ENCODE data around the gene CTR9.

CTR9 gene

DNA sequence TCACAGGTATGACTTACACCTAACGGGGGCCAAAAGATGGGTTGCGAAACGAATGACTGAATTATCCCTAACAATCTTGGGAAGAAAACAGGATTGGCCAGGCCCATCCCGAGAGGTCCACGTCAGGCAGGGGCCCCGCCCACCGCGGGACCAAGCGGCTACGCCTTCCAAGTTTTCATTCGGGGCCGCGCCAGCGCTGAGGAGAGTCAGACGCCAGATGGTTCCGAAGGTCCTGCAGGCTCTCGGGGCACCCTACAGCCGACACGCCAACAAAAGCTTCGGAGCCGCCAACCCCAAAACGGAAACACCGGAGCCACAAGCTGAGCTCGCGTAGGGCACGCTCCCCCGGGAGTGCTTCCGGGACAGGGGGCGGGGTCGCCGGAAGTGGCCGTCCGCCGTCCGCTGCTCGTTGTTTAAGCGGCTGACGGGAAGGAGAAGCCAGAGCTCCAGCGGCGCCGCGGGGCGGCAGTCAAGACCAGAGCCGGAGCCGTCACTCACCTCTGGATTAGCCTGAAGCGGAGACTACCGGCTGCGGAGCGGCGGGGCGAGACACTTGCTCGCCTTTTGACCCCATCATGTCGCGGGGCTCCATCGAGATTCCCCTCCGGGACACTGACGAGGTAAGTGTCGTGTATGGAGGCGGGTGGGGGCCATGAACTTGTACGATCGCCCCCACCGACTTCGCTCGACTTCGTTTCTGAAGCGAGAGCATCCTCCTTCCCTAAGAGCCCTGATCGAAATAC, at the start of gene CTR9:
CTR9 (plus strand) TSS at position 409 of the 743 bp plus-strand sequence; CDS start at position 576, 167 bp downstream.
- DNase-seq (ENCODE audit: low read depth) = peak; percentile 94

DNA sequence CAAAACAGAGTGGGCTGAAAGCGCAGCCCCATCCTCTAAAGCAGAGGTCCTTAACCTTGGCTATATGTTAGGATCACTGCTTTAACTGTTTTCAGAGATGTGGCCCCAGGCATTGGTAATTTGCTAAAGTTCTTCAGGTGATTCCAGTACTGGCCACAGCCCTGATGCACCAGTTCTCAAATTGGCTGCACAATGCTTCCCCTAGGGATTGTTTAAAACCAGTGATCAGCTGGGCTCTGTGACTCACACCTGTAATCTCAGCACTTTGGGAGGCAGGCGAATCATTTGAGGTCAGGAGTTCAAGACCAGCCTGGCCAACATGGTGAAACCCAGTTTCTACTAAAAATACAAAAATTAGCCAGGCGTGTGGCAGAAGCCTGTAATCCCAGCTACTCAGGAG, 49.1 kb upstream of the CTR9 start:
- no peak for DNase-seq (ENCODE audit: low read depth)

GRCh38 chr11:10708131-10708530, 42.9 kb upstream of the CTR9 start:
- DNase-seq (ENCODE audit: low read depth) = no peak

GRCh38 chr11:10709299-10710086, 41.6 kb upstream of the CTR9 start:
- peak; percentile 31 for DNase-seq (ENCODE audit: low read depth)

DNA sequence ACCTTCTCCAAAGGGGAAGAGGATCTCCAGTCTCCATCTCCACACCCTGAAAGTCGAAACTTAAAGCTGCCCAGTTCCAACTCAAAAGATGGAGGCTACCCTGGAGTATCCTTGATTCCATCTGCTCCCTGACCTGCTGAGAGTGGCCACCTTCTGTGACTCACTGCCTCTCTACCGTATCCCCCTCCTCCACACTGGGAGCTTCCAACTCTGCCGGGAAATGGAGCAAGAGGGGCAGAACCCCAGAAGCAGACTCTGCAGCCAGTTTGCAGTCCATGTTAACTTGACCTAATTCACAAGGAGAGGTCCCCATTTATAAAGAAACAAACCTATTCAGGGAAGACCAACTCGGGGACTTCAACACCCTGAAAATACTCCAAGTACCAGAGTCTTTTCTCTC, 35.5 kb upstream of the CTR9 start:
- no peak for DNase-seq (ENCODE audit: low read depth)

GRCh38 chr11:10716122-10716521, 34.9 kb upstream of the CTR9 start:
- DNase-seq (ENCODE audit: low read depth) = peak; percentile 69

- no peak for DNase-seq (ENCODE audit: low read depth)
Observed at GRCh38 chr11:10716543-10717259, 34.3 kb upstream of the CTR9 start.

DNA sequence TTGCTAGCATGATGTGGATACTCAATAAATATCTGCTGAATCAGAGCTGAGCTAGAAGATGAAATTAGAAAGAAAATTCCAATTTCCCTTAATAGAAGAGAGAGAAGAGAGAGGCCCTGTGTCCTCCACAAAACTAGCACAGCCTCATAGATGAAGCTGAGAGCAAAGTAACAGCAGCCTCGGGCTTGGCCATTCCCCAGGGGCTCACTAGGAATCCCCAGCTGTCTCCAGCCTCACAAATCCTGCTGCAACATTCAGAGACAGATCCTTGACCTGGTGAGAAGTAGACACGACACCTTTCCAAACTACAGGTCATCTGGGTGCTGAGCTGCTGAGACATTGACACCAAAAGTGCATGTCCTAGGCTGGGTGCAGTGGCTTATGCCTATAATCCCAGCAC, 31.4 kb upstream of the CTR9 start:
- no peak for DNase-seq (ENCODE audit: low read depth)

DNA sequence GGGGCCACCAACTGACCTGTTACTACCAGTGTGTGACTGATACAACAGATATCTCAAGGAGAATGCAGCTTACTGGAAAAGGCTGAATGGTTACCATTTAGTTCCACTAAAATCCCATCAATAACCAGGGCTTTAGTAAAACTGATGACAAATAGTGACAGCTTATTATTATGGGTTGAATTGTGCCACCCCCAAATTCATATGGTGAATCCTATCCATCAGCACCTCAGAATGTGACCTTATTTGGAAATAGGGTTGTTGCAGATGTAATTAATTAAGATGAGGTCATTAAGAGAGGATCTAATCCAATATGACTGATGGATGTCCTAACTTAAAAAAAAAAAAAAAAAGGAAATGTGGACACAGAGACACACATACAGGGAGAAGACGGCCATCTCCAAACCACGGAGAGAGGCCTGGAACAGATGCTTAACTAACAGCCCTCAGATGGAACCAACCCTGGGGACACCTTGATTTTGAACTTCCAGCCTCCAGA, 30.1 kb upstream of the CTR9 start:
- DNase-seq (ENCODE audit: low read depth) = no peak

GRCh38 chr11:10722307-10722706, 28.7 kb upstream of the CTR9 start:
- DNase-seq (ENCODE audit: low read depth) = no peak

GRCh38 chr11:10725114-10725906, 25.7 kb upstream of the CTR9 start:
- DNase-seq (ENCODE audit: low read depth) = peak; percentile 93

GRCh38 chr11:10725907-10726253, 25.2 kb upstream of the CTR9 start:
- no peak for DNase-seq (ENCODE audit: low read depth)

- peak; percentile 39 for DNase-seq (ENCODE audit: low read depth)
Observed at GRCh38 chr11:10727146-10727851, 23.7 kb upstream of the CTR9 start.

- no peak for DNase-seq (ENCODE audit: low read depth)
Observed at GRCh38 chr11:10728154-10728553, 22.9 kb upstream of the CTR9 start.

DNA sequence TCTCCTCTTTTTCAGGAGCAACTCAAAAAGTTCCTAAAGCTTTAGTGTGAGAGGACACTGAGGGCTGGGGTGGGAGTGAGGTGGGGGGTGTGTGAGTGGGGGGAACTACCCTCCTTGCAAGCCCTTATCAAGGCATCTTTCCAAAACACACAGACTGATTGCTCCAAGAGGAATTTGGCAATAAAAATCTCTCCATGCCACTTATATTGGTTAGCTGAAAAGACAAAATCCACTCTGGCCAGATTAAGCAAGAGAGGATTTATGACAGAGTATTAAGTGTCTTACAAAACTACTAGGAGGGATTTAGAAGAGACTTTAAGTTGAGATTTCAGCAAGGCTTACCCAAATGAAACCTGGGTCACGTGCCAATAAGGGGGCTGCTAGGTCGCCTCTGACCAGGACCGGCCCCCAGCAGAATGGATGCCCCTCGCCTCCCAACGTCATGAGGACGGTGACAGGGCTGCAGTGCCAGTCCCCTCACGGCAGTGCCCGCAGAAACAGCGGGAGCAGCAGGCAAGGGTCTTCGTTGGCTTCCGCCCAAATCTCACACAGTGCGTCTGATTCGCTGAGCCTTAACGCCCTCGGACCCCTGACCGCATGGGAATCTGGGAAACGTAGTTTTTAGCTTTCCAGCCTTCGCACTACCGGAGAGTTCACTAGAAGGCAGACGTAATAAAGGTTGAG, 22.1 kb upstream of the CTR9 start:
- peak; percentile 44 for DNase-seq (ENCODE audit: low read depth)

- no peak for DNase-seq (ENCODE audit: low read depth)
Observed at GRCh38 chr11:10730151-10730550, 20.9 kb upstream of the CTR9 start.

DNA sequence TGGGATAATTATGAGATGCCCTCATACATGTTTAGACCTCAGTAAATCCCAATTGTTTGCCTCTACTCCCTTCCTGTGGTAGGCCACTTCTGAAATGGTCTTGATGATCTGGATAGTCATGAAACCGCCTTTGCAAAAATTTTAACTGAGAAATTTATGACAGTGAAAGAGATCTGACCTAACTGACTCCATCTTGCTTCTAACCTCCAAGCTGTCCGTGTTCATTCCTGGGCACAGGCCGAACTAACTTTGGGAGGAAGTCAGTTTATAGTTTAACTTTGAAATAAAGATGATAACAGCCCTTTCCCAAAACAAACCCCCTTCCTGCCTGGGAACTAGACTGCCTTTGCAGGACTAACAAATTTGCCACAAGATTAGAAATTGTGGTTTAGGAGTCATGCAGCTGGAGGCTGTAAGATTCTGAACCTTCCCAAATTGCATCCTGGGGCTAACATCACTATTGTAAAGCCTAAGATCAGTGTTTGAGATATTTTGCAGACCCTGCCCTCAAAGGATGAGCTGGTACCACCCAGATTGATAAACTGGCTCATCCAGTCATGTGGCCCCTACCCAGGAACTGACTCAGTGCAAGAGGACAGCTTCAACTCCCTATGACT, 19.9 kb upstream of the CTR9 start:
- DNase-seq (ENCODE audit: low read depth) = no peak

DNA sequence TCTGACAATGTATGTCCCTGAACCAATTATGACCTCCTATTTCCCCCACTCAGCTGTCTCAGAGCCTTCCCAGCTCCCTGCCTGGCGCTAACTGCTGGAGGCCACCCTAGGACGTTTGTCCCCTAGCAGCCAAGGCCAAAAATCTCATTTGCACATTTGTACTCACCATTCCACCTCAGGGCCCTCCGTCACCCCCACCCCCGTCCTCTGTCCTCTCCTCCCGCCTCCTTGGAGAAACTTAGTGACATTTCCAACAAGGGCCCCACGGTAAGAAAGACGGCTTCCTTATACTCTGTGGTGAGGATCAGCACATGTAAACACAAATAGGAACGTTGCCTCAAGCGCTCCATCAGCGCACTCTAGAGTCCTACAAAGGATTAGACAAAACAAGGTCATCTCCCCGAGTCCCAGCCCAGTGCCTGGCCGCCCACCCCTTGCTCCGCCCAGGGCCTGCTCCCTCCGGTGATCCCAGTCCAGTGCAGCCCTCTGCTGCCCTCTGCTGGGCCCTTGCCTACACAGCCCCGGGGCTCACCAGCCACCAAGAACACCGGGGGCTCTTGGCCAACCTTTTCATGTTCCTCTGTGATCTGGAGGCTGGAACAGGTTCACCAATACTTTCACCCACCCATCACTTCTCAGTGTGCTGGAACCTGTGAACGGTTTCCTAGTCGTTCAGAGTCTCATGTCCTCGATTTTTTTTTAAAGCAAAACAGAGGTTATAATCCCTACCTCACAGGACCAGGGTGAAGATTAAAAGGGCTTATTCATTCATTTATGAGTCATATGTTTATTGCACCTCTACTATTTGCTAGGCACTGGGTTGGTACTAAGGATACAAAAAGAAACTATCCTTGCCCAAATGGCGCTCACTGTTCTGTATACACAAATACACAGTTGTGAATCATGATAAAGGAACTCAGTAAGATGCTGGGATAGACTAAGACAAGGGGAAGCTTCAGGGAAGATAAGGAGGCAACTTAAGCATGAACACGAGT, 15.3 kb upstream of the CTR9 start:
- DNase-seq (ENCODE audit: low read depth) = peak; percentile 97
